ENCODE measurements around the gene SOWAHA.
"Not testable (repeated sequence)": the region's sequence is repeated elsewhere in the genome, so short reads cannot be mapped to it uniquely, and the experiment has no call there.

The SOWAHA gene

GRCh38 chr5:132778129-132778528, 35.0 kb upstream of the SOWAHA start:
- DNase-seq, result no peak

GRCh38 chr5:132778856-132779255, 34.2 kb upstream of the SOWAHA start:
- no peak for DNase-seq

DNA sequence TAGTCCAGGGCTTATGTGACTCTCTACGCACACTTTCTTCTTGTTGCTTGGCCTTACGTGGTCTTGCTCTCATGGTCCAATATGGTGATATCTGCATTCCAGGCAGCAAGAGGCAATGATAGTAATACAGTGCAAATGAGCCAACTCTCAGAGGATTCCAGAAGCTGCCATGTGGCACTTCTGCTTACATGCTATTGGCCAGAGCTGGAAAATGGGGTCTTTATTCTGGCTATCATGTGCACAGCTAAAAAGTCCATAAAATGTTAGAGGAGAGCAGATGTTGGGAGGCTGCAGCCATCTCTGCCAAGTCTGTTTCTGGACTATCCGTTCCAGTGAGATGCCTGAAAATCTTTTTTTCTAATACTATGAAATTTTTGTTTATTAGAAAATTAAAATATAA, 33.1 kb upstream of the SOWAHA start:
- no peak for DNase-seq

GRCh38 chr5:132780577-132780976, 32.5 kb upstream of the SOWAHA start:
- no peak for DNase-seq

- DNase-seq, result no peak
Observed at GRCh38 chr5:132781029-132781428, 32.1 kb upstream of the SOWAHA start.

- DNase-seq, result no peak
Observed at GRCh38 chr5:132782101-132782500, 31.0 kb upstream of the SOWAHA start.

GRCh38 chr5:132785365-132785764, 27.7 kb upstream of the SOWAHA start:
- DNase-seq, result no peak

GRCh38 chr5:132785864-132786263, 27.2 kb upstream of the SOWAHA start:
- no peak for DNase-seq

GRCh38 chr5:132787076-132787475, 26.0 kb upstream of the SOWAHA start:
- no peak for DNase-seq

GRCh38 chr5:132788508-132788907, 24.6 kb upstream of the SOWAHA start:
- no peak for DNase-seq

DNA sequence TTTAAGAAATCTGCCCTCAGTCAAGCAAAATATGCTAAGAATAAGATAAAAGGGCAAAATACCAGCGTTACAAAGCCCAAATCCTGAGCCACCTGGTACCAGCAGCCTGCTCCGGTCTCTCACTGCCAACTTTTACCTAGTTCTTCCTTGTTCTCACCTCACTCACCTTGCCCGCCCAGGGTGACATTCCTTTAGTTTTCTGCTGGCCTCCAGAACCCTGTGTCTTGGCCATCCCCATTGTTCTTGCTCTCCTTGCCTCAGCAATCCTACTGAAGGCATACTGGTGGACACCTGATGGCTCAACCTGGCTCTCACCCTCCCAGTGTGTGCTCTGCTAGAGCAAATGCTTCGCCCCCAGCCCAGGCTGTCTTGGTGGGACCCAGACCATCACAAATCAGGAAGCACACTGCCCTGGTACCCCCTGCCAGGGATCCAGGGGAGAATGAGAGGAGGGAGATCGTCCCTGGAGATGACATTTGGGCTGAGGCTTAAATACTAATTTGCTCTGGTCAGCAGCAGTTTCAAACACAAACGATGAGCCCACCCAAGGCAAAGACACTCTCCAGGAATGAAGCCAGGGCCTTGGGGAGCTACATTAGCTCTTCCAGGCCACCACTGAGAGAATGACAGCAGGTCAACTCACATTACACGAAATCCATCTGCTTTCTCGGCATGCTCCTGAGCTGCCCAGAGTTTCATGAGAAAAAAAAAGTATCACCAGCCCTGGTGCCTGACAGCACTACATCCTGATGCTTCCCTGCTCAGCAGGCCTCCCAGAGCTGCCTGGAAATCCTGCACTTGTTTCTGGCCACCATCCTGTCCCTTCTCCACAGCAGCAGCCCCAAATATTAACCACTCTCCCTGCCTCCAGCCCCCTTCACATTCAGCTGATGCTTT, 23.9 kb upstream of the SOWAHA start:
- no peak for DNase-seq

GRCh38 chr5:132790201-132790865, 22.8 kb upstream of the SOWAHA start:
- DNase-seq, result no peak

DNA sequence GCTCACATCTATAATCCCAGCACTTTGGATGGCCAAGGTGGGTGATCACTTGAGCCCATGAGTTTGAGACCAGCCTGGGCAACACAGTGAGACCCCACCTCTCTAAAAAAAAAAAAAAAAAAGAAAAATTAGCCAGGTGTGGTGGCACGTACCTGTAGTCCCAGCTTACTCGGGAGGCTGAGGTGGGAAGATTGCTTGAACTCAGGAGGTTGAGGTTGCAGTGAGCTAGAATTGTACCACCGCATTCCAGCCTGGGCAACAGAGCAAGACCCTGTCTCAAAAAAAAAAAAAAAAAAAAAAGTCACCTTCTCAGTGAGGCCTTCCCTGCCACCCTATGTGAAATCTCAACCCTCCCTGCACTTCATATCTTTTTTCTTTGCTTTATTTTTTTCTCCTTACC, 22.1 kb upstream of the SOWAHA start:
- no peak for DNase-seq

GRCh38 chr5:132797651-132798050, 15.5 kb upstream of the SOWAHA start:
- DNase-seq, result no peak

GRCh38 chr5:132799392-132799791, 13.7 kb upstream of the SOWAHA start:
- no peak for DNase-seq

- DNase-seq, result no peak
Observed at GRCh38 chr5:132800545-132800944, 12.6 kb upstream of the SOWAHA start.

GRCh38 chr5:132802044-132802684, 10.9 kb upstream of the SOWAHA start:
- no peak for DNase-seq

DNA sequence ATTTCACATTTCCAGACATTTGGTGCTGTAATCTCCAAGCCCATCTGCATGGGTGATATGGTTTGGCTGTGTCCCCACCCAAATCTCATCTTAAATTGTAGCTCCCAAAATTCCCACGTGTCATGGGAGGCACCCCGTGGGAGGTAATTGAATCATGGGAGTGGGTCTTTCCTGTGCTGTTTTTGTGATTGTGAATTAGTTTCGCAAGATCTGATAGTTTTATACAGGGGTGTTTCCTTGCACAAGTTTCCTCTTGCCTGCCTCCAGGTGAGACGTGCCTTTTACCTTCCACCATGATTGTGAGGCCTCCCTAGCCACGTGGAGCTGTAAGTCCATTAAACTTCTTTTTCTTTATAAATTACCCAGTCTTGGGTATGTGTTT, 10.4 kb upstream of the SOWAHA start:
- not testable (repeated sequence) for DNase-seq

DNA sequence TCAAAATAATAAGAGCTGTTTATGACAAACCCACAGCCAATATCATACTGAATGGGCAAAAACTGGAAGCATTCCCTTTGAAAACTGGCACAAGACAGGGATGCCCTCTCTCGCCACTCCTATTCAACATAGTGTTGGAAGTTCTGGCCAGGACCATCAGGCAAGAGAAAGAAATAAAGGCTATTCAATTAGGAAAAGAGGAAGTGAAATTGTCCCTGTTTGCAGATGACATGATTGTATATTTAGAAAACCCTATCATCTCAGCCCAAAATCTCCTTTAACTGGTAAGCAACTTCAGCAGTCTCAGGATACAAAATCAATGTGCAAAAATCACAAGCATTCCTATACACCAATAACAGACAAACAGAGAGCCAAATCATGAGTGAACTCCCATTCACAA, 8.9 kb upstream of the SOWAHA start:
- DNase-seq, result not testable (repeated sequence)

- not testable (repeated sequence) for DNase-seq
Observed at GRCh38 chr5:132805872-132806271, 7.2 kb upstream of the SOWAHA start.

DNA sequence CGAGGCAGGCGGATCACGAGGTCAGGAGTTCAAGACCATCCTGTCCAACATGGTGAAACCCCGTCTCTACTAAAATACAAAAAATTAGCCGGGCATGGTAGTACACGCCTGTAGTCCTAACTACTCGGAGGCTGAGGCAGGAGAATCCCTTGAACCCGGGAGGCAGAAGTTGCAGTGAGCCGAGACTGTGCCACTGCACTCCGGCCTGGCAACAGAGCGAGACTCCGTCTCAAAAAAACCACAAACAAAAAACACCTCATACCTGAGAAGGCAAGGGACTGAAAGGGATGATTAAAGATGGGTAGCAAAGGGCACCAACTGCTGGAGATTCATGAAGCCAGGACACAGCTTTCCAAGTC, 6.3 kb upstream of the SOWAHA start:
- not testable (repeated sequence) for DNase-seq

DNA sequence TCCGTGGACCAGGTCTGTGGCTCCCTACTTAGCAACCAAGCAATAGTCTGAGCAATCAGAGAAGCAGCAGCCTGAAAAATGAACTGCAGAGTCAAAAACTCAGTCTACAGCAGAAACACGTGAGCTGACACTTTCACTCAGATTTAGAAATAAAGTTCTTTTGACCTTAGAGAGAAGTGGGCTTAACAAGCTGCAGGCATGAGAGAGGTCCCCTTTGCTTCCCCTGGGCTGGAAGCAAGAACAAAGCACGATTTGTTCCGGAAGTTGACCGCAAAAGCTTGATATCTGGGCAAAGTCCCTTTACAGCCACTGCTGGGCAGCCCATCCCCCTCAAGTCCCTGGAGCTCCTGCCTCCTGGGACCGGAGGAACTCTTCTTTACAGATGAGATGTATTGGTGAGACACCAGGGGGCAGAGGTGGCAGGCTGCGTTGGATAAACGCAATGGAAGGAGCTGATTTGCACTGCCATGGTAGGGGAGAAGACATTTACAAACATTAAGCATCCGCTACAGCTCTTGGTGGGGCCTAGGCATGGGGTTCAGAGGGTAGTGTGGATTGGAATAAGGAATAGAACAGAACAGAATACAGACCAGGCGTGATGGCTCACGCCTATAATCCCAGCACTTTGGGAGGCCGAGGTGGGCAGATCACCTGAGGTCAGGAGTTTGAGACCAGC, 5.8 kb upstream of the SOWAHA start:
- DNase-seq, result no peak

DNA sequence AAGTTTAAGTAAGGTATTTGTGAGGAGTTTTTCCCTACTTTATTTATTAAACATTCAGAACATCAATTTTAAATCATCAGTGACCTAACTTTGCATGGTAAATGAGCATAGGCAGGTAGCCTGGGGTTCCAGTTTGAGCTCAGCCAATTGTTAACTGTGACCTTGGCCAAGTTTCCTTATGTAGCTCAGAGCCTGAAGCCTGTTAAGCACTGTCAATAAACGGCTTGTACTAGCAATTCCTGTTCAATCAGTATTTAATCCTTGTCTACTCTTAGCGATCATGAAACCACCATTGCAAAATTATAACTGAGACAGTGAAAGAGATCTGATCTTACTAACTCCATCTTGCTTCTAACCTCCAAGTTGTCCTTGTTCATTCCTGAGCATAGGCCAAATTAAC, 4.7 kb upstream of the SOWAHA start:
- DNase-seq, result no peak
